Measurements from ENCODE around the gene DLG4. TPM values are rescaled to one million over a fixed set of nuclear protein-coding genes. Genes with fewer than 3 reads are reported as not detected.

DLG4 gene
- total RNA-seq, 4 donors from 2014 or later = 2.7 to 7.7 (median 4.7) TPM

DNA sequence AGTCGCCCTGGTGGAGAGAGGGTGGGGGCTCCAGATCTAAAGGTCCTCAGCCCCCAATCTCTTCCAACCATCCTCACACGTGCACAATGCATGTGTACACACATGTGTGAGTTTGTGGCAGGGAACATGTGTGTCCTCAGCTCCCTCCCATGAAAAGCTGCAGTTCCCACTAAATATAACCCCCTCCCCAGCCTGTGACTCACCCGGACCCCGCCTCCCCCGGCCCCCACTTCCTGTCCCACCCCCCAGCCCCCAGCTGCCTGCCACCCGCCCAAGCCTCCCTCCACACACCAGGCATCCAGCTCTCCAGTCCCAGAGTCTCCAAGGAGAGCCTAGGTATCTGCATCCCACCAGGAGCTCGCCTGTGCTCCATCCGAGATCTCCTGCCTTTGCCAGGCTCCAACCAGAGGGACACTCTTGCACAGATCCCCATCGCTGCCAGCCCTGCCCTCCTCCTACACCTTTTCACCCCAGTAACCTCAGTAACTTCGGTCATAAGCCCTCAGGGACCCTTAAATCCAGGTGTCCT lies 3.9 kb downstream of the DLG4 start:
- WGBS, 2 donors = 23 to 31% methylated on average over 8 to 9 of the region's 10 CpGs
- TF ChIP-seq, protein P1, sequence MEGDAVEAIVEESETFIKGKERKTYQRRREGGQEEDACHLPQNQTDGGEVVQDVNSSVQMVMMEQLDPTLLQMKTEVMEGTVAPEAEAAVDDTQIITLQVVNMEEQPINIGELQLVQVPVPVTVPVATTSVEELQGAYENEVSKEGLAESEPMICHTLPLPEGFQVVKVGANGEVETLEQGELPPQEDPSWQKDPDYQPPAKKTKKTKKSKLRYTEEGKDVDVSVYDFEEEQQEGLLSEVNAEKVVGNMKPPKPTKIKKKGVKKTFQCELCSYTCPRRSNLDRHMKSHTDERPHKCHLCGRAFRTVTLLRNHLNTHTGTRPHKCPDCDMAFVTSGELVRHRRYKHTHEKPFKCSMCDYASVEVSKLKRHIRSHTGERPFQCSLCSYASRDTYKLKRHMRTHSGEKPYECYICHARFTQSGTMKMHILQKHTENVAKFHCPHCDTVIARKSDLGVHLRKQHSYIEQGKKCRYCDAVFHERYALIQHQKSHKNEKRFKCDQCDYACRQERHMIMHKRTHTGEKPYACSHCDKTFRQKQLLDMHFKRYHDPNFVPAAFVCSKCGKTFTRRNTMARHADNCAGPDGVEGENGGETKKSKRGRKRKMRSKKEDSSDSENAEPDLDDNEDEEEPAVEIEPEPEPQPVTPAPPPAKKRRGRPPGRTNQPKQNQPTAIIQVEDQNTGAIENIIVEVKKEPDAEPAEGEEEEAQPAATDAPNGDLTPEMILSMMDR (IDR thresholded peaks at IDR 0.05) = no peak
- no peak for TF ChIP-seq POLR2A (IDR thresholded peaks at IDR 0.05)
- intact Hi-C loops (cut with DNase I; ENCODE audit: low total_unique reads) = no loop called here
- no peak overlapping the region for H3K4me3 ChIP-seq (ENCODE audit: low read depth, poor library complexity, severe bottlenecking)
- DNase-seq (ENCODE audit: low spot score in 2 of 2) = no peak

GRCh38 chr17:7215136-7215638 lies 4.4 kb downstream of the DLG4 start:
- WGBS, 2 donors = 23 to 29% methylated on average over 9 of the region's 9 CpGs
- DNase-seq (ENCODE audit: low spot score in 2 of 2) = no peak
- TF ChIP-seq, protein P1 (IDR thresholded peaks at IDR 0.05) = no peak
- no peak for TF ChIP-seq POLR2A (IDR thresholded peaks at IDR 0.05)
- intact Hi-C loops (cut with DNase I; ENCODE audit: low total_unique reads) = no loop called here
- H3K4me3 ChIP-seq (ENCODE audit: low read depth, poor library complexity, severe bottlenecking) = no peak overlapping the region

GRCh38 chr17:7214300-7215135 lies 5.1 kb downstream of the DLG4 start:
- DNase-seq (ENCODE audit: low spot score in 2 of 2) = peak; percentile 95 to 99
- intact Hi-C loops (cut with DNase I; ENCODE audit: low total_unique reads) = no loop called here
- TF ChIP-seq, protein P1 (IDR thresholded peaks at IDR 0.05) = no peak
- no peak for TF ChIP-seq POLR2A (IDR thresholded peaks at IDR 0.05)
- H3K4me3 ChIP-seq (ENCODE audit: low read depth, poor library complexity, severe bottlenecking) = peak overlapping the region; percentile 20
- 0 to 1% methylated on average over 45 of the region's 45 CpGs for WGBS, 2 donors

DNA sequence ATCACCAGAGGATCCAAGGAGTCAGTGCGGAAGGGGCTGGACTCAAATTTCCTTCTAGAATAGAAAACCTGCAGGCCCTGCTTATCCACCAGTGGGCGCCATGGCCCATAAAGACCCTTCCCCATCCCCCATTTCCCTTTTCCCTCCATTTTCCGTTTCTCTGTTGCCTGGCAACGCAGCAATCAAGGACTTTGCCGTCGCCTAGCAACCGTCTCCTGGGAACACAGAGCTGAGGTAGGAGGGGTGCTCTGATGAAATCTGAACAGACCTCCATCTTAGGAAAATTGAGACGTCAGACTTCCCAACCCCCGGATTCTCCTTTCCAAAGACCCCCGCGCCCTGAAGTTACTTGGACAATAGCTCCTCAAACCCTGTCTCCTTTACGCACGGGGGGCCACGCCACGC lies 5.7 kb downstream of the DLG4 start:
- TF ChIP-seq, protein P1 (IDR thresholded peaks at IDR 0.05) = no peak
- TF ChIP-seq POLR2A (IDR thresholded peaks at IDR 0.05) = no peak
- intact Hi-C loops (cut with DNase I; ENCODE audit: low total_unique reads) = no loop called here
- peak; percentile 57 to 91 for DNase-seq (ENCODE audit: low spot score in 2 of 2)
- H3K4me3 ChIP-seq (ENCODE audit: low read depth, poor library complexity, severe bottlenecking) = no peak overlapping the region
- WGBS, 2 donors = 4 to 8% methylated on average over 15 of the region's 15 CpGs

- no peak for TF ChIP-seq POLR2A (IDR thresholded peaks at IDR 0.05)
- TF ChIP-seq, protein P1 (IDR thresholded peaks at IDR 0.05) = no peak
- no peak overlapping the region for H3K4me3 ChIP-seq (ENCODE audit: low read depth, poor library complexity, severe bottlenecking)
- WGBS, 2 donors = 21 to 48% methylated on average over 31 to 37 of the region's 37 CpGs
- no peak for DNase-seq (ENCODE audit: low spot score in 2 of 2)
- intact Hi-C loops (cut with DNase I; ENCODE audit: low total_unique reads) = no loop called here
Measured at GRCh38 chr17:7211491-7212273, 8.0 kb downstream of the DLG4 start.
